ENCODE data around the gene FOXB2.

- no peak for TF ChIP-seq CTCF (conservative IDR thresholded peaks at IDR 0.05; ENCODE audit: low read length)
- no peak for TF ChIP-seq EZH2phosphoT487 (IDR thresholded peaks at IDR 0.05; ENCODE audit: borderline replicate concordance, low read depth, low read length)
Observed at GRCh38 chr9:76984486-76984885, 35.0 kb upstream of the FOXB2 start.
